ENCODE results near the gene AEBP1.
A peak's percentile ranks its signal among the peaks of the same experiment; 100 is the strongest.

Gene AEBP1

GRCh38 chr7:44059219-44060090, 44.7 kb upstream of the AEBP1 start:
- peak; percentile 95 for DNase-seq (ENCODE audit: low read depth)
- TF ChIP-seq, protein P1, sequence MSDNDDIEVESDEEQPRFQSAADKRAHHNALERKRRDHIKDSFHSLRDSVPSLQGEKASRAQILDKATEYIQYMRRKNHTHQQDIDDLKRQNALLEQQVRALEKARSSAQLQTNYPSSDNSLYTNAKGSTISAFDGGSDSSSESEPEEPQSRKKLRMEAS (IDR thresholded peaks at IDR 0.05; ENCODE audit: low read depth, low read length) = peak; percentile 66
- TF ChIP-seq, protein P2, sequence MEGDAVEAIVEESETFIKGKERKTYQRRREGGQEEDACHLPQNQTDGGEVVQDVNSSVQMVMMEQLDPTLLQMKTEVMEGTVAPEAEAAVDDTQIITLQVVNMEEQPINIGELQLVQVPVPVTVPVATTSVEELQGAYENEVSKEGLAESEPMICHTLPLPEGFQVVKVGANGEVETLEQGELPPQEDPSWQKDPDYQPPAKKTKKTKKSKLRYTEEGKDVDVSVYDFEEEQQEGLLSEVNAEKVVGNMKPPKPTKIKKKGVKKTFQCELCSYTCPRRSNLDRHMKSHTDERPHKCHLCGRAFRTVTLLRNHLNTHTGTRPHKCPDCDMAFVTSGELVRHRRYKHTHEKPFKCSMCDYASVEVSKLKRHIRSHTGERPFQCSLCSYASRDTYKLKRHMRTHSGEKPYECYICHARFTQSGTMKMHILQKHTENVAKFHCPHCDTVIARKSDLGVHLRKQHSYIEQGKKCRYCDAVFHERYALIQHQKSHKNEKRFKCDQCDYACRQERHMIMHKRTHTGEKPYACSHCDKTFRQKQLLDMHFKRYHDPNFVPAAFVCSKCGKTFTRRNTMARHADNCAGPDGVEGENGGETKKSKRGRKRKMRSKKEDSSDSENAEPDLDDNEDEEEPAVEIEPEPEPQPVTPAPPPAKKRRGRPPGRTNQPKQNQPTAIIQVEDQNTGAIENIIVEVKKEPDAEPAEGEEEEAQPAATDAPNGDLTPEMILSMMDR (IDR thresholded peaks at IDR 0.05; ENCODE audit: low read depth, low read length) = no peak
- H3K4me3 ChIP-seq (ENCODE audit: low read depth, low read length) = no peak overlapping the region

- DNase-seq (ENCODE audit: low read depth) = no peak
- TF ChIP-seq, protein P2 (IDR thresholded peaks at IDR 0.05; ENCODE audit: low read depth, low read length) = no peak
- TF ChIP-seq MYC (IDR thresholded peaks at IDR 0.05; ENCODE audit: low read depth, low read length) (no peak), POLR2A (IDR thresholded peaks at IDR 0.05; ENCODE audit: extremely low read depth, insufficient read length) (no peak)
- TF ChIP-seq, protein P1 (IDR thresholded peaks at IDR 0.05; ENCODE audit: low read depth, low read length) = no peak
- H3K4me3 ChIP-seq (ENCODE audit: low read depth, low read length) = no peak overlapping the region
Measured at GRCh38 chr7:44060091-44060947, 43.8 kb upstream of the AEBP1 start.

GRCh38 chr7:44060948-44061644, 43.0 kb upstream of the AEBP1 start:
- DNase-seq (ENCODE audit: low read depth) = no peak
- H3K4me3 ChIP-seq (ENCODE audit: low read depth, low read length) = no peak overlapping the region
- TF ChIP-seq, protein P2 (IDR thresholded peaks at IDR 0.05; ENCODE audit: low read depth, low read length) = no peak
- no peak for TF ChIP-seq MYC (IDR thresholded peaks at IDR 0.05; ENCODE audit: low read depth, low read length)
- no peak for TF ChIP-seq POLR2A (IDR thresholded peaks at IDR 0.05; ENCODE audit: extremely low read depth, insufficient read length)
- TF ChIP-seq, protein P1 (IDR thresholded peaks at IDR 0.05; ENCODE audit: low read depth, low read length) = no peak

- DNase-seq (ENCODE audit: low read depth) = no peak
- no peak for TF ChIP-seq POLR2A (IDR thresholded peaks at IDR 0.05; ENCODE audit: extremely low read depth, insufficient read length)
- no peak for TF ChIP-seq MYC (IDR thresholded peaks at IDR 0.05; ENCODE audit: low read depth, low read length)
- TF ChIP-seq, protein P1 (IDR thresholded peaks at IDR 0.05; ENCODE audit: low read depth, low read length) = no peak
- TF ChIP-seq, protein P2 (IDR thresholded peaks at IDR 0.05; ENCODE audit: low read depth, low read length) = no peak
- no peak overlapping the region for H3K4me3 ChIP-seq (ENCODE audit: low read depth, low read length)
Measured at GRCh38 chr7:44061645-44062179, 42.4 kb upstream of the AEBP1 start.

- no peak for TF ChIP-seq MYC (IDR thresholded peaks at IDR 0.05; ENCODE audit: low read depth, low read length)
- no peak for TF ChIP-seq POLR2A (IDR thresholded peaks at IDR 0.05; ENCODE audit: extremely low read depth, insufficient read length)
- TF ChIP-seq, protein P2 (IDR thresholded peaks at IDR 0.05; ENCODE audit: low read depth, low read length) = no peak
- TF ChIP-seq, protein P1 (IDR thresholded peaks at IDR 0.05; ENCODE audit: low read depth, low read length) = no peak
- no peak for DNase-seq (ENCODE audit: low read depth)
- no peak overlapping the region for H3K4me3 ChIP-seq (ENCODE audit: low read depth, low read length)
Measured at GRCh38 chr7:44062180-44062902, 41.8 kb upstream of the AEBP1 start.
